HPDE6-E6E7 (cell line): ENCODE measurements around the gene SNAPC5.
"Not testable (repeated sequence)": the region's sequence is repeated elsewhere in the genome, so short reads cannot be mapped to it uniquely, and the experiment has no call there.

Source experiments
- DNase-seq: peaks from one replicate; pipeline ENCODE4 v3.0.0; 2011; ENCODE audit warnings: missing footprints; ENCODE audit errors: extremely low spot score

SNAPC5 gene

DNA sequence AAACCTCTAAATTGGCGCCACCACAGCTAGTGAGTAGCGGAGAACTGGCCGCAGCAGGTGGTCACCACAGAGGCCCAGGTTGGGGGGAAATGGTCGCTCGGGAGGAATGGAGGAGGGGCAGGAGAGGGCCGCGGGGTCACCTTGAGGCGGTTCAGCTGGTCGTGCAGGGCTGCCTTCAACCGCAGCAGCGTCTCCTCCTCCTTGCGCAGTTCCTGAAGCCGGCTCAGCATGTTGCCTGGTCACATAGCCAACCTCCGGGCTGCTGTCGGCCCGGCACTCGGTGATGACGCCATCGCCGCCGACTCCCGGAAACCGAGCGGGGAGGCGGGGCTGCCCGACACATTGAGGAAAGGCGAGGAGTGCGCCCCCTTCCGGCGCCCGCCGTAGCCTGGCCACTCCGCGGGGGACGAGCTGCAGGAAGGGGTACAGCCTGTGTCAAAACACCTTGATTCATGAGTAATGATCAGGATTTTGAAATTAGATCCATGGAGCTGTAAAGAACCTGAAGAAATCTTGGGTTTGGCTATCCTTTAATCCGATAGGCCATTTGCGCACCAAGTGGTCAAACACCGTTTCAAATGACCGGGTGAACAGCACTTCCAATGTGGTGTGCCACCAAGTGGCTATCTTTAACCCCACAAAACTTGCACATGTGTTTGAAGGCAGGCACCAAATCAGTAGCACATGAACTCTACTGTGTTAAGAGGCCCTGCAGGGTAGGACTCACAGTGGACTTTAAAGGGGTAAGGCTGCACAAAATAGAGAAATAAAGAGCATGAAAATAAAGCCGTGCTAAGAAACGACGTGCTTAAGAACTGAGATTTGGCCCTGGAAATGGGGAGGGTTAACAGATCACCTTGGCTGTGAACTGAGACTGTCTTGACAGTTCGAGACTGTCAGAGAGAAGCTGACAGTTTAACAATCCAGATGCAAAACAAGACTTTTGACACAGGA is at the start of gene SNAPC5:
Gene SNAPC5 (minus strand): TSS at position 261 of the 954 bp plus-strand sequence. CDS start 31 bp downstream, at position 230.
- peak; percentile 86 for DNase-seq

GRCh38 chr15:66545255-66545654 is 47.7 kb upstream of the SNAPC5 start:
- DNase-seq = no peak

GRCh38 chr15:66542896-66543295 is 45.3 kb upstream of the SNAPC5 start:
- no peak for DNase-seq

- no peak for DNase-seq
Observed at GRCh38 chr15:66535056-66535455, 37.5 kb upstream of the SNAPC5 start.

DNA sequence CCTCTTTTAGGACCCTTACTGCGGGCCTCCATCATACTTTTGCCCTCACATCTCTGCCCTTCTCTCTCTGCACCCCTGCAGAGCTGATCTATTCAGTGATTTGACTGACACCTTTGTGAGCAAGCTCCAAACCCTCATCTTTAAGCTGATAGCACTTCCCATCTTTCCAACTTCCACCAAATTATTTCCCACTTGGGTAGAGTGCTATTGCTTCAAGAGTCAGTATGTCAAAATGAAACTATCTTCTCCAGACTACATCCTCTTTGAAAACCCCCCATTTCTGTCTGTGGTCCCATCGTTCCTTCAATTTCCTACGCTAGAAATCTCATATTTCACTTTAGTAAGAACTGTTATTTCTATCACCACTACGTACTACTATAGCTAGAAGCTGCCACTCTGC is 27.3 kb upstream of the SNAPC5 start:
- no peak for DNase-seq

DNA sequence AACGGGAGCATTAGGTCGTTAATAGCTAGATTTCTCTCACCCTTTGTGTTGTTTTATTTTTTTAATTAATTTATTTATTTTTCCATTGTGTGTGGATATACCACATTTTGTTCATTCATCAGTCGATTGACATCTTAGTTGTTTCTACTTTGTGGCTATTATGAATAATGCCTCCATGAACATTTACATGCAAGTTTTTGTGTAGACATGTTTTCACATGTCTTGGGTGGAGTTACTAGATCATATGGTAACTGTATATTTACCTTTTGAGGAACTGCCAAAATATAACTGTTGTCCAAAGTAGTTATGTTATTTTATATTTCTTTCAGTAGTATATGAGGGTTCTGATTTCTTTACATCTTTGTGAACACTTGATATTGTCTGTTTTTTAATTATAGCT is 26.4 kb upstream of the SNAPC5 start:
- no peak for DNase-seq

- DNase-seq = no peak
Observed at GRCh38 chr15:66515901-66516322, 18.4 kb upstream of the SNAPC5 start.

- no peak for DNase-seq
Observed at GRCh38 chr15:66514586-66514985, 17.0 kb upstream of the SNAPC5 start.

DNA sequence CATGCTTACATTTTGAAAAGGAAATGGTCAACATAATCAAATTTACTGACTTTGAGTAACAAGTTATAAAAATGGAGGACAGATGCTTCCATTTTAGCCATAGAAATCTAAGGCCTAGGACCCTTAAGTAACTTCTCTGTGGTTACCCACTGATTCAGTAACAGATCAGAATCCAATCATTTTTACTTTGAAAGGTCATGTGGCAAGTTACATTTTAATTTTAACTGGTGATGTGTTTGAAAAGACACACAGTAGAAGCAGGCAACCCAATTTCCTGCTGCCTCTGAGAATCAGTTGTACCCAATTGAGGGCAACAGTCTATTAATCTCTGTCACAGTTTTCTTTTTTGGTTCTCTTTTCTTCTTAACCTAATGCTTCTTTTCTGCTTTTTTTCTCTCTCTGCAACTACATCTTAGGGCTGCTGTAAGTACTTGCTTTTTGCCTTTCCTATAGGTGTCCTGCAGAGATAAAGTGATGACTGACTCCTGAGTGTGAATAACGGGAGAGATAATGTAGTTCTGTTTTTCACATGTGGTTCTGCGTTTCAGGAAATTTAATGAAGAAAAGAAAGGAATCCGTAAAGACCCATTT is 10.8 kb upstream of the SNAPC5 start:
- DNase-seq = no peak

- no peak for DNase-seq
Observed at GRCh38 chr15:66505818-66506217, 8.3 kb upstream of the SNAPC5 start.

- DNase-seq = peak; percentile 21
Observed at GRCh38 chr15:66505430-66505811, 7.9 kb upstream of the SNAPC5 start.

DNA sequence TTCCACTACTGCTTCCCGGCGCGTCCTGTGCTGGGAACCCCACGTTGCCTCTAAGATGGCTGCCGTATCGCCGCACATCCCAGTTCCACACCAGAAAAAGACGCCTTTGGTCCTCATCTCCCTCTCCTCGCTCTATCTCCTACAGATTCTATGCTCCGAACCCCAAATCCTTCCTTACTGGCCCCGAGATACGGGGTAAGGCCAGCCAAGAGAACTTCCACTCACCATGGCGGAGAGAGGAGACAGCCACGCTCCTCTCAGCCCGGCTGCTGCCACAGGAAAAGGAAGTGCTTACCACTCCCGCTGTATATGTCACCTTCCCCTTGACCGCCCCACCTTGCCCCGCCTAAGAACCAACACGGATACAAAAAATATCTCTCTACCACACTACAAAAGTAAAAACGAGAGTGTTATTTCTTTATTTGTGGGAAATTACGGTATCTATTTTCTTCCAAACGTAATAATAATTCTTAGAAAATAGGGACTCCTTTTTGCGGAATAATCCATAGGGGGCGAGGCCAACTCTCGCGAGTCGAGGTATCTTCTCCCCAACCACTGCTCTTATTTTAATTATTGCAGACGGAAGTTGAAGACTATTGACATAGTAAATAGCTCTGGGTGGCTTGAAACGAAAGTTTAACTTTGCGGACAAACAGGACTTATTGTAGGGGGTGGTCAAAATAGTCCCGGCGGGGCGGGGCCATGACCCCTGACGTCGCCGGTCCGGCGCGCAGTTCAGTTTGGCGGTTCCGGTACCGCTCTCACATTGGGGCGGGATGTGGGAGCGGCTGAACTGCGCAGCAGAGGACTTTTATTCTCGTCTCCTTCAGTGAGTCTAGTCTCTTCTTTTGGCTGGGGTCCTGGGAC is 7.2 kb upstream of the SNAPC5 start, which contains the start of the genes RPL4 and ZWILCH:
Gene RPL4 (minus strand): TSS at position 293 of the 867 bp plus-strand sequence. CDS start 65 bp downstream, at position 228.
Gene ZWILCH (plus strand): TSS at position 764 of the 867 bp plus-strand sequence. CDS start 13 bp downstream, at position 777.
- peak; percentile 51 for DNase-seq

GRCh38 chr15:66503780-66504562 is 6.4 kb upstream of the SNAPC5 start:
- no peak for DNase-seq

- not testable (repeated sequence) for DNase-seq
Observed at GRCh38 chr15:66503041-66503648, 5.6 kb upstream of the SNAPC5 start.

DNA sequence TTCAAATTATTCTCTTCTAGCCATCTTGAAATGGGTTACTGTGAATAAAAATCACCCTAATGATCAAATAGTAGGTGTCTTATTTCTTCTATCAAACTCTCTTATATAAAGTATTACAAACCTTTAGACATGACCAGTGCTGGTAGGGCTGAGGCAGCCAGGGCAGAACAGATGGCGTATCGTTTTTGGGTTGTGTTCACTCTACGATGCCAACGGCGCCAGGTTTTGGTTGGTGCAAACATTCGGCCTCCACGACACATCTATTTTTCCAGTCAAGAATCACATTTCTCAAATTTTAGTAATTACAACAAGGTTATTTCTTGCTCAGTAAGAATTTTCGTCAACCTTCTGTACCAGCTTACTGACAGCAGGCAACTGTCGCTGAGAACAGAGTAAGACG is 4.9 kb upstream of the SNAPC5 start:
- DNase-seq = no peak

- not testable (repeated sequence) for DNase-seq
Observed at GRCh38 chr15:66500346-66500745, 2.8 kb upstream of the SNAPC5 start.

GRCh38 chr15:66498501-66499386 is 1.2 kb upstream of the SNAPC5 start:
- no peak for DNase-seq

DNA sequence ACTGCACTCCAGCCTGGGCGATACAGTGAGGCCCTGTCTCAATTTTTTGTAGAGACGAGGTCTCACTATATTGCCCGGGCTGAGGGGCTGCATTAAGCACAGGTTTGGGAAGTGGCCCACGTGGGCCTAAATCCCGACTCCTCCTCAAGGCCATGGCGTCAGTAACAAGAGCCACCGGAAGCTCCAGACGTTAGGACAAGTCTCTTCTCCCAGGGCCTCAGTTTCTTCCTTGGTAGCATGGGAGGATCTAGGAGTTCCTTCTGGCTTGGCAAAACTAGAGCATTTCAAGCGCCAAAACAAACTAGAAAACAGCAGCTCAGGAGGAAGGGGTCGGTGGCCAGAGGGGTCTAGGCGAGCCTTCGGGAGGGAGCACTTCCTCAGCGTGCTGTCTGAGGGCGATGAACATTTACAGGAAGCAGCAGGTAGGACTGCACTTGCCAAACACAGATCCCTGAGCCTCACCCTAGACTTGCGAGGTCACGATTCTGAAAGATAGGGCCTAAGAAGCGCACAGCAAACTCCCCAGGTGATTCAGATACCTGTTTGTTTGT is 536 bp downstream of the SNAPC5 start:
- DNase-seq = no peak

GRCh38 chr15:66494262-66494661 is 3.3 kb downstream of the SNAPC5 start:
- no peak for DNase-seq
